IPS DF 19.7 (cell line): ENCODE measurements around the gene ALPP.
"Not testable (repeated sequence)": the region's sequence is repeated elsewhere in the genome, so short reads cannot be mapped to it uniquely, and the experiment has no call there.

Experiments
- DNase-seq: peaks from one replicate; pipeline ENCODE4 v3.0.0-alpha.2; 2013; ENCODE audit warnings: low read depth, low spot score

The ALPP gene

GRCh38 chr2:232341061-232341738 is 37.4 kb upstream of the ALPP start:
- DNase-seq = no peak

DNA sequence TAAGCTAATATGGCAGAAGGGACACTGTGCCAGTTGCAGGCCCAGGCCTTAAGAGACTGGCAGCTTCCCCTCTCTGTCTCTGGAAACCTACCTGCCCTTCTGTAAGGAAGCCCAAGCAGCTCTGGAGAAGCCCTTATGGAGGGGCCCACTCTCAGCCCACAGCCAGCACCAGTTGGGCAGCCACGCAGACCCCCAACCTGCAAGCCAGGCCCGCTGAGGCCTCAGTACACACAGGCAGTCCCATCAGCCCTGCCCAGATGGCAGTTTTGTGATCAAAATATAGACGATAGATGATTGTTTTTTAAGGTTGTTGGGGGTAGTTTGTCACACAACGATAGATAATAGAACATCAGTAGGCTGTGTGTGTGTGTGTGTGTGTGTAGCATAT is 36.8 kb upstream of the ALPP start:
- no peak for DNase-seq

DNA sequence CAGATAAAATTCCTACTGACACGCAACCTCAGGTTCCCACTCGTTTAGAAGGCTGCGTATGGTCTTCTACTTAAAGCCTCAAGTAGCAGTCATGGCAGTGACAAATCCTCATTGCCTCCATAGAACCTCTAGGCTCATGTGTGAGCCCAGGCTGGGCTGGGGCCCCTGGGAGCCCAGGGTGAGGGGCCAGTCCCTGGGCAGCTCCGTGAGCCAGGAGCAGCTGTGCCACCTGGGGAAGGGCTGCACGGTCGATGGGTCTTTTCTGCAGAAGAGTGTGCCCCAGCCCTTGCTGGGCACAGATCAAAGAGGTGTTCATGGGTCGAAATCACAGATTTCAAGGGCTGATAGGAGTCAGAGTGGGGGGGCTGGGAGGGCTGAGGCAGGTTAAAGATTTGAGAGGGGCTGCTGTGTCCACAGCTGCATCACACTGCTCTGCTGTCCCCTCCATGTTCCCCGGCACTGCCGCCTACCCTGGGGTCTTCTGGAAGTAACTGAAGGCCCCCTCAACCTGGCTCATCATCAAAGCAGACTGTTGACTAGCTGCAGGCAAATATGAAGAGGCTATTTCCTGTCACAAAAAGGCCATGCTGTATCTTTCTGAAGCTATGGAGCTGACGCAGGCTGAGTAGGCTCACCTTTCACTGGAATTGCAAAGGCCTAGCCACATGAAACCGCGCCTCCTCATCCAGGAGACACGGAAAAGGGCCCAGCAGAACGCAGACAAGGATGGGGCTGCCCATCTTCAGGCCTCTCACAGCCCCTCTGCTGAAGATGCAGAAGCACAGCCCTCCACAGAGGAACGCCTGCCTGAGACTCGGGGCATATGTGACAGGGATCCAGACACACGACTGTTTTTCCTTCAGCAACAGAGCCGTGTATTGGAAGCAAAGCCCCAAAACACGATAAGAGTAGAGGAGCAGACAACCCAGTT is 35.7 kb upstream of the ALPP start:
- DNase-seq = no peak

DNA sequence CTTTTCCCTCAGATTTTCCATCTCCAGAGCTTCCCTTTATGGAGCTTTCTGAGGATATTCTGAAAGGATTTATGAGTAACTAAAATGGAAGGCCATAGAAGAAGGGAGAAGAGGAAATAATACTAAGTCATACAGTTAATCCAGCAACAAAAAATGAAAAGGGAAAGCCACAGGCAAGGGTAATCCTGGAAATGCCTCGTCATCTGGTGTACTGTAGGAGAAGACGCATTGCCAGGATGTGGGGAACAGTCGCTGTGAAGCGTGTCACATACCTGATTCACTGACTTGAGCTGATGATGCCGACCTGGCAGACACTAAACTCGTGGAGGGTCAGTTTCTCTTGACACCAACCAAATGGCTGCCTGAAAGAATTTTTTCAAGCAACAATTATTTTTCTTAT is 34.7 kb upstream of the ALPP start:
- no peak for DNase-seq

- no peak for DNase-seq
Observed at GRCh38 chr2:232345251-232345650, 33.3 kb upstream of the ALPP start.

GRCh38 chr2:232347369-232347768 is 31.2 kb upstream of the ALPP start:
- no peak for DNase-seq

- no peak for DNase-seq
Observed at GRCh38 chr2:232348936-232349335, 29.6 kb upstream of the ALPP start.

DNA sequence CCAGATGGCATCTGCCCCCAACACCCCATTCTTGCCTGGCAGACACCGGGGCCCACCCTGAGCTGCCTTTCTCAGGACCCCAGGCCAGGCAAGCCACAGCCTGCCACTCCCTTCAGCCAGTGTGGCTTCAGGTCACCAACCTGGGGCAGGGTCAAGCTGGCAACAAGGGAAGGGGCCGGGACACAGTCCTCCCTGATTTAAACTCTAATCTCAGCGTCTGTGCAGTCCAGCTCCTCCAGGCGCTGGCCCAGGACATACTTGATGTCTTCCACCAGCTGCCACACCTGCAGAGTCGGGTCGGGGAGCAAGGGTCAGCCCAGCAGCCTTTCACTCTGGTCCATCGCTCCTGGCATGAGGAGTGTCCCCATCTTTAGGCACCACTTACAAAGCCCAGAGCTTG is 29.0 kb upstream of the ALPP start:
- no peak for DNase-seq

GRCh38 chr2:232349946-232350635 is 28.5 kb upstream of the ALPP start:
- DNase-seq = no peak

DNA sequence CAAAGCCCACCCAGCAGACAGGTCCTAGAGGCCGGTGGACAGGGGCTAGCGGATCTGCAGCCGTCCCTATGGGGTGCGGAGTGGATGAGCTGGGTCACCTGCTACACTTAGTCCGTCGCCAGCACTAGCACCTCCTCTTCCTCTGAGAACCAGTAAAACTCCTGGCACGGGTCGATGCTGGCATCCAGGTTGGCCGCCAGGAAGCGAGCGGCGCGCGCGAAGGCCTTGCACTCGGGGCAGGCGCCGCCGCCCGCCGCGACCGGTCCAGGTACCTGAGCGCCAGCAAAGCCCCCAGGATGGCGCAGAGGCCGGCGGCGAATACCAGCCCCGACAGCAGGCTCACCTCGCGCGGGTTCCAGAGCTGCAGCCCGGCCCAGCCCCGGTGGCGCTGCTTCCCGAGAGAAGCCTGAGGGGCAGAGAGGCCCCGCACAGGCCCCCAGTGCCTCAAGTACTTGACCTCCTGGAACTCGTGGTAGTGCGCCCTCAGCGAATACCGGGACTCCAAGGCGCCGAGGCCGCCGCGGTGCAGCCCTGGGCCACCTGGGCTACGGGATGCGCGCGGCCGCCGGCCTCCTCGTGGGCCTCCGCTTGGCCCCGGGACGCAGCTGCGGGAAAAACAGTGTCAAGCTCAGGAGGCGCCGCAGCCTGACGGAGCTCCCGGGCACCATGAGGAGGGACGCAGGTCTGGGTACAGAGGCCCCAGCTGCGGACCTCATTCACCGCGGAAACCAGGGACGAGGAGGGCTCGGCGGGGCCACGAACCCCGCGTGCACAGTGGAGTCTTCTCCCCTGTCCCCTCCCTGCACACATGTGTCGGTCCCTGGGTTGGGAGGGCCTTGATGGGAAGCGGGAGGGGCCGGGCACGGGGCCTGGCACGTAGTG is 27.5 kb upstream of the ALPP start:
- no peak for DNase-seq

DNA sequence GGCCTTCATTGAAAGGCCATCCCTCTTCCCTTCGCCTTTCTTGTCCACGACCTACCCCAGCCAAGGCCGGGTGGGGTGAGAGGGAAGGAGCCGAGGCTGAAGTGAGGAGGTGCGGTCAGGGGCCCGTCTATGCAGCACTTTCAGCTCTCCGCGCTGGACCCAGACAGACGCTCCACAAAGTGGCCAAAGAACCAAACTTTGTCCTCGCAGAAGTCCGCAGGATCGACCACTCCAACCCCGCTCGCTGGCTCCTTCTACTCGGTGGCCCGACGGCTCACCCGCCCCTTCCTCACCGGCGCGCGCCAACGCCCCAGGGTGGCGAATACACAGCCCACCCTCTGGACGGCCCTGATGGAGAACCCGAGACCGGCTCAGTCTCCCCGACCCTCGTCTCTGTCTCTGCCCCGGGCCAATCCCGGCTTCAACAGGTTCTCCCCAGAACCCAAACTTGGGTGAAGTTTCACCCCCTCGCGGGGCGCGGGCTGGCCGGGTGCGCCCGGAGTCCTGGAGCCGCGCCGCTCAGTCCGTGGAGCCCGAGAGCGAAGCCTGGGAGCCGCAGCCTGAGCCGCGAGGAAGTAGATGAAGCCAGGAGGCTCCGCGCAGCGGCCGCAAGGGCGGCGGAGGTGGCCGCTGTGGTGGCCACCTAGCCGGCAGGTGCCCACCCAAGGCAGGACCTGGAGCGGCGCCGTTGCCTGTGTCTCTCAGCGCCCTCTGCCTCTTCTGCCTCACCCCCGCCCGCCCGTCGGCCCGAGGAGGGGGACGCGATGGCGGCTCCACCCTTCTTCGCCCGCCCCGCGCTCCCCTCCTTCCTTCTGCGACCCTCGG is 26.7 kb upstream of the ALPP start:
- DNase-seq = no peak

- no peak for DNase-seq
Observed at GRCh38 chr2:232352511-232353091, 25.9 kb upstream of the ALPP start.

GRCh38 chr2:232353096-232353495 is 25.5 kb upstream of the ALPP start:
- DNase-seq = no peak

GRCh38 chr2:232353660-232354059 is 24.9 kb upstream of the ALPP start:
- DNase-seq = no peak

- DNase-seq = no peak
Observed at GRCh38 chr2:232354069-232354468, 24.5 kb upstream of the ALPP start.

- no peak for DNase-seq
Observed at GRCh38 chr2:232361646-232362045, 16.9 kb upstream of the ALPP start.

DNA sequence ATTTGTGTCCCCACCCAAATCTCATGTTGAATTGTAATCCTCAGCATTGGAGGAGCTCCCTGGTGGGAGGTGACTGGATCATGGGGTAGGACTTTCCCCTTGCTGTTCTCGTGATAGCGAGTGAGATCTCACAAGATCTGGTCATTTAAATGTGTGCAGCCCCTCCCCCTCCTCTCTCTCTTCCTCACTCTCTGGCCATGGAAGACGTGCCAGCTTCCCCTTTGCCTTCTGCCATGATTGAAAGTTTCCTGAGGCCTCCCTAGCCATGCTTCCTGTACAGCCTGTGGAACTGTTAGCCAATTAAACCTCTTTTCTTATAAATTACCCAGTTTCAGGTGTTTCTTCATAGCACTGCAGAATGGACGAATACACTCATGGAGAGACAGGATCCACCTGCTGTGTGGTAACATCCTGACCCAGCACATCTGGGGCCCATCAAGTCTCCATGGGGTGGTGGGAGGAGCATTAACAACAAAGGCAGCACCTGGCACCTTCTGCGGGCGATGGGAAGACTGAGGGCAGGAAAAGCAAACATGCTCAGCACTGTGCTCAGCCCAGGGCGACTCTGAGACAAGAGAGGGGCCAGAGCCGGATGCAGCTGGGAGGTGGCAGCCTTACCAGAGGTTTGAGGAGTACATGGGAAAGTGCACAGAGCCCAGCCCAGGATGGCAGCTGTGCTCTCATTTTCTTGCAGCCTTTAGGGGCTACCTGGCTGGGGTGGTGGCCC is 16.2 kb upstream of the ALPP start:
- DNase-seq = no peak

- DNase-seq = not testable (repeated sequence)
Observed at GRCh38 chr2:232363064-232363783, 15.3 kb upstream of the ALPP start.
